HG02981 (cell line): ENCODE measurements around the gene FAM110A.
"Not testable (repeated sequence)": the region's sequence is repeated elsewhere in the genome, so short reads cannot be mapped to it uniquely, and the experiment has no call there.

Experiments used
- ATAC-seq: cut with Tn5 transposase; IDR thresholded peaks from one replicate; pipeline ENCODE4 v1.9.1; 2021; ENCODE audit warnings: mild to moderate bottlenecking, moderate library complexity; ENCODE audit not compliant: unreplicated experiment

The FAM110A gene

DNA sequence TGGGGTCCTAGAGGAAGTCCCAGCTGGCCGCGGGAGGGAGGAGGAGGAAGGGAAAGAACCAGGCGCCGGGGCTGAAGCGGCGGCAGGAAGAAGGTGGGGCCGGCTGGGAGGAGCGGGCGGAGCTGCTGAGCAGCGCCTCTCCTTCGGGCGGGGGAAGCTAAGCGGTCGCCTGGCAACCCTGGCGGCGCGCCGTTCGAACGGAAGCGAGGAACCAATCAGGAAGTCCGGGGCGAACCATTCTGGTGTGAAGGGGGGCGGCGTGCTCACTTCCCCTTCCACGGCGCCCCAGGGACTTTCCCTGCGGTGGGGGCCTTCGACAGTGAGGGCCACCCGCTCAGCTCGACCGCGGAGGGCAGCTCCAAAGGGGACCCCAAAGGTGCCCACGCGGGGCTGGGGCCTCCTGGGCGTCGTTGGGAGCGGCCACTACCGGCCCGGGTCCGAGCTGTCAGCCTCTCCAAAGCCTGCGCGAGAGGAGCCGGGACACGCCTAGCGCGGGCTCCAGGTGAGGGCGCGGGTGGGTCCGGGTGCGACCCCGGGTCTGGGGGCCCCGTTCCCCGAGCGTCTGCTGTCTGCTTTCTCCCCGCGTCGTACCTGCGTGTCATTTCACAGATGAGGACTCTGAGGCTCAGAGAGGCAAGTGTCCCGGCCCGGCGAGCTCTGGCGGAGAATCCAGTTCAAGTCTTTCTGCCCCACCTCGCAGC is at the start of gene FAM110A:
TSS of gene FAM110A (plus strand) at position 266 of the 701 bp plus-strand sequence. CDS start 11,090 bp downstream, outside the sequence.
- ATAC-seq = peak; percentile 93

DNA sequence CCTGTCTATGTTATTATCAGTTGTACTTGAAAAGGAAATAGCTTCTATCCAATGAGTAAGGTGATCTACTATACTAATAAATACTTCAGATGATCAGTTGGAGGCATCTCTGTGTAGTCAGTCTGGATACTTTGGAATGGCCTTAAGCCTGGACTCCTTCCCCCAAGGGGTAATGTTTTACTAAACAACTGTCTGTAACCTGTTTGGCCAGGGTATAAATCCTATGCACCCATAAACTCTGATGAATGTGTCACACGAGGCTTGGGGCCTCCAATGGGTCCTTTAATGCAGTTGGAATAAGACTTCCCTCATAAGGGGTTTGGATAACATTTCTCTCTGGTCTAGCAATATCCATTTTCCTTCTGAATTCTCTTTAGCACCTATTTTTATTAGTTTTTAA is 45.7 kb upstream of the FAM110A start:
- ATAC-seq = no peak

DNA sequence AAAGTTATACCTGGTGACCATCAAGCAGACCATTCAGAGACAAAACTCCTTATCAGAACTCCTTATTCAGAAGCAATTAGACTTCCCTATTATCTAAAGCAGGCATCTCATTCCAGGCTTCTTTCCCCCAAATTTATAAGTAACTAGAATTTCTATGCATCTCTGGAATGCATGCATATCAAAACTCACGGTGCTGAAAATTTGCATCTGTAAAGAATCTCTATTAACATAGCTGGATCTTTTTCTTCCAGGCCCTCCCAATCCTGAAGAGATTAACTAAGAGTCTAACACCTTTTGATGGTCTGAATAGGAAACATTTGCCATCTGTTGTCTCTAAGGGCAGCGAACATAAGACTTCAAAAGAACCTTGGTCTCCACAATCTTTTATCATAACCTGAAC is 42.5 kb upstream of the FAM110A start:
- no peak for ATAC-seq

DNA sequence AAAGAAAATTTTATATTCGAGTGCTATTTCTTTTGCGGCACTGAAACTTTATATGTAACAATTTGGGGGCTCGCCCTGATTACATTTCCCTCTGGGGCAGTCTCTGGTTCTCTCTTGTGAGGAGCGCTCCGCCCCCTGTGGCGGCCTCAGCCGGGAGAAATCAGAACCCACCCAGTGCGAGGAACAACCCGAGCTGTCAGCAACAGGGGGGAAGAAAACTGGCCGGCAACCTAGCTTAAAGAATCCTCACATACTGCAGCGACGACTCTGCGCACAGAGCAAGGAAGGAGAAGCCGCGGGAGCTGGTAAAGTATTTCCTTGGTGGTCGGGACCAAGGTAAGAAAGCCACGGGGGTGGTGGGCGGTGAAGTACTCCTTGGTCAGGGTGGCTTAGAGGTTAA is 41.3 kb upstream of the FAM110A start:
- ATAC-seq = no peak

DNA sequence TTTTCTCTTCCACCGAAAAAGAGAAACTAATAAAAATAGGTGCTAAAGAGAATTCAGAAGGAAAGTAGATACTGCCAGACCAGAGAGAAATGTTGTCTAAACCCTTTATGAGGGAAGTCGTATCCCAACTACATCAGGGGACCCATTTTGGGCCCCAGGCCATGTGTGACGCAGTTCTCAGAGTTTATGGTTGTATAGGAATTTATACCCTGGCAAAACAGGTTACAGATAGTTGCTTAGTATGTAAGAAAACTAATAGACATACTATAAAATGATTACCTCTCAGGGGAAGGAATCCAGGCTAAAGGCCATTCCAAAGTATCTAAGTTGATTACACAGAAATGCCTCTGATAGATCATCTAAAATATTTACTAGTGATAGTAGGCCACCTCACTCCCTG is 36.6 kb upstream of the FAM110A start:
- no peak for ATAC-seq

GRCh38 chr20:798746-799145 is 34.8 kb upstream of the FAM110A start:
- not testable (repeated sequence) for ATAC-seq

GRCh38 chr20:800026-800425 is 33.5 kb upstream of the FAM110A start:
- not testable (repeated sequence) for ATAC-seq

GRCh38 chr20:801678-802077 is 31.8 kb upstream of the FAM110A start:
- no peak for ATAC-seq

DNA sequence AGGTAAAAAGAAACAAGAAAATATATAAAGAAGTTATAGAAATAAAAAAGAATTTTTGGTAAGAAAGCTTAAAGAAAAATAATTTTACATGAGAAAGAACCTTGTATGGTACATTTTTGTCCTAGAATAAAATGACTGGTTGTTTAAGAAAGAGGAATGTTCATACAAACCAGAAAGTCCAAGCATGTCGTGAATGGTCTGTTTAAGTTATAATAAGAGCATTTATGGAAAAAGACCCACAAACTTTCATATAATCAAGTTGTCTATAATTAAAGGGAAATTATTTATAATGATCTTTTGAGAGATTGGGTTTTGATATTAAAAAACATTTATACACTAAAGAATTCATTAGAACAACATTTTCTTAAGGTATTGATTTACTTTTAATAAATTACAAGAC is 27.8 kb upstream of the FAM110A start:
- no peak for ATAC-seq

- ATAC-seq = not testable (repeated sequence)
Observed at GRCh38 chr20:811776-812434, 21.6 kb upstream of the FAM110A start.

DNA sequence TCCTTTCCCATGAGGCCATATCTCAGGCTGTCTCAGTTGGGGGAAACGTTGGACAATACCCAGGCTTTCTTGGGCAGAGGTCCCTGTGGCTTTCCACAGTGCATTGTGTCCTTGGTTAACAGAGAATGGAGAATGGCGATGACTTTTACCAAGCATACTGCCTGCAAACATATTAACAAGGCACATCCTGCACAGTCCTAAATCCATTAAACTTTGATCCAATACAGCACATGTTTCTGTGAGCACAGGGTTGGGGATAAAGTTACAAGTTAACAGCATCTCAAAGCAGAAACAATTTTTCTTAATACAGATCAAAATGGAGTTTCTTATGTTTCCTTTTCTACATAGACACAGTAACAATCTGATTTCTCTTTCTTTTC is 21.1 kb upstream of the FAM110A start:
- ATAC-seq = not testable (repeated sequence)

DNA sequence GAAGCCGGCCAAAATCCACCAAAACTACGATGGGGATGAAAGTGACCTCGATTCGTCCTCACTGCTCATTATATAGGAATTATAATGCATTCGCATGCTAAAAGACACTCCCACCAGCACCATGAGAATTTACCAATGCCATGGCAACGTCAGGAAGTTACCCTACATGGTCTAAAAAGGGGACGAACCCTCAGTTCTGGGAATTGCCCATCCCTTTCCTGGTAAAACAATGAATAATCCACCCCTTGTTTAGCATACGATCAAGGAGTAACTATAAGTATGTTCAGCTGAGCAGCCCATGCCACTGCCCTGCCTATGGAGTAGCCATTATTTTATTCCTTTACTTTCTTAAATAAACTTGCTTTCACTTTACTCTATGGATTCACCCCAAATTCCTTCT is 20.1 kb upstream of the FAM110A start:
- ATAC-seq = no peak

DNA sequence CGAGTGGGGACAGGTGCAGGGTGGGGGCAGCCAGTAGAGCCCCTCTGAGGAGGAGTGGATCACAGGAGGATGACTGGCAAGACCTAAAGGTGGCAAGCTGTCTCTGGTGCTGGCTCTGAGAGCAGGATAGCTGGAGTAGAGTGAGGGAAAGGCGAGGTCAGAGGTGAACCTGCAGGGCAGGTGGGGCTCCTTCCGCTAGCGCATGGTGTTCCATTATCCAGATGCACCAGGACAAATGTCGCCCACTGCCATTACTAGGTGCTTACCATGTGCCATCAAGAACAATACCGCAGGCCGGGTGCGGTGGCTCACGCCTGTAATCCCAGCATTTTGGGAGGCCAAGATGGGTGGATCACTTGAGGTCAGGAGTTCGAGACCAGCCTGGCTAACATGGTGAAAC is 18.3 kb upstream of the FAM110A start:
- no peak for ATAC-seq

DNA sequence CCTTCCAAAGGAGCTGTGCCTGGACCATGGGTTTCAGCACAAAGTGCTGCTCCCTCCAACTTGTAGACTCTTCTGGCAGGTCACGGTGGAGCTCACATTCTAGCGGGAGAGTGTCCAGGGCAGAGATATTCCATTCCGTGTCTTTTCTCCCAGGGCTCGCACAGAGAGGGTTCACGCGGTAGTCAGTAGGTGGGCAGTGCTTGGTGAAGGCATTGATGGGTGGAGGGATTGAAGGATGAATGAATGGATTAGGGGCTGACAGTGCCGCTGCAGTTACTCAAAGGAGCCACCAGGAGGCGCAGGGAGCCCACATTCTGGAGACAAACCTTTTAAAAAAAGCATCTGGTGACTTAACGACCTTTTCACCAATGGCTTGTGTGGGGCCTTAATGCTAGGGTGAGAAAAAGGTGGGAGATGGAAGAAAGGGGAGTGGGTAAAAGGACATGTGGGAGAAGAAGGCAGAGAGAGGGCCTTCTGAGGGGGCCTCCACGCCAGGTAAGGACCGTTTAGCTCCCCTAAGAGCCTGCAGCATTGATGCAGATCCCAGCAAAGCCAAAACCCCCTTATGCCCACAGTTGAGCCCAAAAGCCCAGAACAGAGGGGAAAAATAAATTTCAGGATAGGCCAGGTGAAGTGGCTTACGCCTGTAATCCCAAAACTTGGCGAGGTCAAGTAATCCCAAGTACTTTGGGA is 17.5 kb upstream of the FAM110A start:
- ATAC-seq = no peak

DNA sequence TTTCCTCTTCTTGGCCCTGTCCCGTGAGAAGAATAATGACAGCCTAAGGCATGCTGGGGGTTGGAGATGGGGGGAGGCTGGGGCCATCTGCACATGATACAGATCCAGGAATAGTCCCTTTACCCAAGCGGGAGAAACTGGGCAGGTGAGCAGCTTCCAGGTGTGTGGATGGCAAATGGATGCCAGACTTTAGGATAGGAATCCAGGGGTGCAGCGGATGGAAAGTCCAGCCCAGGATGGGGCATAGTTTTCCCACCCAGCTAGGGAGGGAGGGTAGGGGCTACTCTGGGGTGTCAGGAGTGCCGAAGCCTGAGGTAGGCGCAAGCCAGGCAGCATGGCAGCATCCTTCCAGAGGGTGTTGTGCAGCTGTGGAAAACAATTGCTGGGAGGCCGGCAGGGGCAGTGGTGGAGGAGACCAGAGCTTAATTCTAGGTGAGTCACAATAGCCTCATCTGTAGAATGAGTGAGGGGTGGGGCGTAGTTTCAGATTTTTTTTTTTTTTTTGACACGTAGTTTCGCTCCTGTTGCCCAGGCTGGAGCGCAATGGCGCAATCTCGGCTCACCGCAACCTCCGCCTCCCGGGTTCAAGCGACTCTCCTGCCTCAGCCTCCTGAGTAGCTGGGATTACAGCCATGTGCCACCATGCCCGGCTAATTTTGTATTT is 15.4 kb upstream of the FAM110A start:
- no peak for ATAC-seq

DNA sequence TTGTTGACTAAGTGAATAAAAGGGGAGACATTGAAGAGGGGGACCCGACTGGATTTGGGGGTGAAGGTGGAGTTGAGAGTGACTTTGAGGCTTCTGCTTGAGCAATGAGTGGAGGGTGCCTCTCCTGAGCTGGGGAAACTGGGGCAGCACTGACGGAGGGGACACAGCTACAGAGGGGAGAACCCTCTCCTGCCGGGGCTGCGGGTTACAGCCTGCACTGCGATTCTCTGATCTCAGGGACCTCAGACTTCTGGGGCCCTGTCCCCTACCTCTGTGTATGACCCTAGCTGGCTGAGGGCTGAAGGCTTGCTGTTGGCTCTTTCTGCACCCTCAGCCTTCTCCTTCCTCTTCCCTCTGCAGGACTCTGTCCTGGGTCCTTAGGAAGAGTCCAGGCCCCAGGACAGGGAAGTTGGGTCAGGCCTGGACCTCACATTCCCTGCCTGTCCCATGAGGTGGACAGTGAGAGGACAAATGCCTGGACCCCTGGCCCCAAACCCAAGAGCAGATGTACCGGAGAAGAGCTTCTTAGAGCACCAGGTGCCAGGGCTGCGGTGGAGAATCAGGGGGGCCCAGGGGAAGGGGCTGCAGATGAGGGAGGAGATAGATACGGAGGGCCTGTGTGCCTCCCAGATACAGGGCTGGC is 13.7 kb upstream of the FAM110A start:
- ATAC-seq = no peak

GRCh38 chr20:820323-820953 is 13.1 kb upstream of the FAM110A start:
- ATAC-seq = no peak

- no peak for ATAC-seq
Observed at GRCh38 chr20:821046-821730, 12.3 kb upstream of the FAM110A start.

GRCh38 chr20:821731-822065 is 11.8 kb upstream of the FAM110A start:
- no peak for ATAC-seq
